ENCODE results near the gene PCDH9. TPM values are rescaled to one million over a fixed set of nuclear protein-coding genes. Genes with fewer than 3 reads are reported as not detected.
"Not testable (repeated sequence)": the region's sequence is repeated elsewhere in the genome, so short reads cannot be mapped to it uniquely, and the experiment has no call there.

The PCDH9 gene
- total RNA-seq, 2 donors from 2014 or later, result 0.95 to 1.8 TPM

DNA sequence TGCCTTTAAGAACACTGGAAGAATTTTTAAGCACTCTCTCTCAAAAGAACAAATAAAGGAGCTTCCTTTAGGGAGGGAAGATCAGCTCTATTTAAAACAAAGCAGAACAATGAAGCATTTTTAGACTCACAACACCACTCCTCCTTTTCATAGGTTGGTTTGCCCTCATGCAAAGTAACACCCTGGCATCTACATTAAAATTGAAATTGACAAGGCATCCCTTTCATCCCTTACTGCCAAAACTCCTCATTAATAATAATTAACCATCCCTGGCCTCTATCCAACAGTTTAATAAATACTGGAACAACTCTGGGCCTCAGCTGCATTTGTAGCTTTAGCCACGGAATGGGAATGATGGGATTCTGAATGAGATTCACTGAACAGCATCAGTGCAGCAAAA is 929.1 kb downstream of the PCDH9 start:
- no peaks in the 10 kb centered on the region for H3K4me1 ChIP-seq (ENCODE audit: control insufficient read depth, insufficient read depth, low read length)
- Mint-ChIP-seq H3K27me3 (ENCODE audit: insufficient read depth) (no peaks in the 10 kb centered on the region), H3K36me3 (ENCODE audit: low read depth) (peaks cover 2% of the 10 kb centered on the region), H3K9me3 (peaks cover 14% of the 10 kb centered on the region), H3K27ac (no peak overlapping the region), H3K4me3 (no peak overlapping the region), H3K4me1 (peaks cover 2% of the 10 kb centered on the region)
- no peaks in the 10 kb centered on the region for H3K27me3 ChIP-seq (ENCODE audit: control insufficient read depth, insufficient read depth, low read length, poor library complexity, severe bottlenecking)
- H3K9ac ChIP-seq (ENCODE audit: extremely low read depth, low read length, poor library complexity, severe bottlenecking), result no peak overlapping the region
- TF ChIP-seq, protein P1, sequence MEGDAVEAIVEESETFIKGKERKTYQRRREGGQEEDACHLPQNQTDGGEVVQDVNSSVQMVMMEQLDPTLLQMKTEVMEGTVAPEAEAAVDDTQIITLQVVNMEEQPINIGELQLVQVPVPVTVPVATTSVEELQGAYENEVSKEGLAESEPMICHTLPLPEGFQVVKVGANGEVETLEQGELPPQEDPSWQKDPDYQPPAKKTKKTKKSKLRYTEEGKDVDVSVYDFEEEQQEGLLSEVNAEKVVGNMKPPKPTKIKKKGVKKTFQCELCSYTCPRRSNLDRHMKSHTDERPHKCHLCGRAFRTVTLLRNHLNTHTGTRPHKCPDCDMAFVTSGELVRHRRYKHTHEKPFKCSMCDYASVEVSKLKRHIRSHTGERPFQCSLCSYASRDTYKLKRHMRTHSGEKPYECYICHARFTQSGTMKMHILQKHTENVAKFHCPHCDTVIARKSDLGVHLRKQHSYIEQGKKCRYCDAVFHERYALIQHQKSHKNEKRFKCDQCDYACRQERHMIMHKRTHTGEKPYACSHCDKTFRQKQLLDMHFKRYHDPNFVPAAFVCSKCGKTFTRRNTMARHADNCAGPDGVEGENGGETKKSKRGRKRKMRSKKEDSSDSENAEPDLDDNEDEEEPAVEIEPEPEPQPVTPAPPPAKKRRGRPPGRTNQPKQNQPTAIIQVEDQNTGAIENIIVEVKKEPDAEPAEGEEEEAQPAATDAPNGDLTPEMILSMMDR (conservative IDR thresholded peaks at IDR 0.05), result no peak
- no peak for DNase-seq
- no peak overlapping the region for H3K4me3 ChIP-seq (ENCODE audit: low read length)
- H3K36me3 ChIP-seq (ENCODE audit: control insufficient read depth, insufficient read depth, low read length), result no peaks in the 10 kb centered on the region
- WGBS, 2 experiments (ENCODE audit: insufficient coverage in 1 of 2, insufficient read length in 1 of 2), result 100% methylated on average over 1 of the region's 1 CpG; no CpG with 5 or more reads in 1 of the 2 experiments
- peaks cover 13% of the 10 kb centered on the region for H3K9me3 ChIP-seq (ENCODE audit: control insufficient read depth, low read length)
- H3K27ac ChIP-seq (ENCODE audit: low read depth, low read length), result no peak overlapping the region

DNA sequence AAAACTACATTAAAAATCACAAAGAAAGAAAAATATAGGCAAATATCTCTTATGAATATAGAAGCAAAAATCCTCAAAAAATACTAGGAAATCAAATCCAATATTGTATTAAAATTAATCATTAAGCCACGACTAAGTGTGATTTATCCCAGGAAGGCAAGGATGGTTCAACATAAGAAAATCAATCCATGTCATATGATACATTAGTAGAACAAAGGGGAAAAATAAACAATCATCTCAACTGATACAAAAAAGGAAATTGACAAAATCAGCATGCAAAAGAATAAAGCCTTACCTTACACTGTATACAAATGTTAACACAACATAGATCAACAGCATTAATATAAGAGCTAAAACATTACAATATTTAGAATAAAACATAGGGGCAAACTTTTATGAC is 933.3 kb downstream of the PCDH9 start:
- DNase-seq, result no peak
- Mint-ChIP-seq H3K36me3 (ENCODE audit: low read depth) (peaks cover 2% of the 10 kb centered on the region), H3K4me1 (no peaks in the 10 kb centered on the region), H3K27me3 (ENCODE audit: insufficient read depth) (no peaks in the 10 kb centered on the region), H3K4me3 (no peak overlapping the region), H3K27ac (no peak overlapping the region), H3K9me3 (peaks cover 14% of the 10 kb centered on the region)
- Histone ChIP-seq H3K9me3 (ENCODE audit: control insufficient read depth, low read length) (peaks cover 13% of the 10 kb centered on the region), H3K27me3 (ENCODE audit: control insufficient read depth, insufficient read depth, low read length, poor library complexity, severe bottlenecking) (no peaks in the 10 kb centered on the region), H3K4me1 (ENCODE audit: control insufficient read depth, insufficient read depth, low read length) (no peaks in the 10 kb centered on the region), H3K36me3 (ENCODE audit: control insufficient read depth, insufficient read depth, low read length) (no peaks in the 10 kb centered on the region), H3K27ac (ENCODE audit: low read depth, low read length) (no peak overlapping the region), H3K4me3 (ENCODE audit: low read length) (no peak overlapping the region), H3K9ac (ENCODE audit: extremely low read depth, low read length, poor library complexity, severe bottlenecking) (no peak overlapping the region)
- 90% methylated on average over 1 of the region's 1 CpG; no CpG with 5 or more reads in 1 of the 2 experiments for WGBS, 2 experiments (ENCODE audit: insufficient coverage in 1 of 2, insufficient read length in 1 of 2)
- TF ChIP-seq, protein P1 (conservative IDR thresholded peaks at IDR 0.05), result no peak

DNA sequence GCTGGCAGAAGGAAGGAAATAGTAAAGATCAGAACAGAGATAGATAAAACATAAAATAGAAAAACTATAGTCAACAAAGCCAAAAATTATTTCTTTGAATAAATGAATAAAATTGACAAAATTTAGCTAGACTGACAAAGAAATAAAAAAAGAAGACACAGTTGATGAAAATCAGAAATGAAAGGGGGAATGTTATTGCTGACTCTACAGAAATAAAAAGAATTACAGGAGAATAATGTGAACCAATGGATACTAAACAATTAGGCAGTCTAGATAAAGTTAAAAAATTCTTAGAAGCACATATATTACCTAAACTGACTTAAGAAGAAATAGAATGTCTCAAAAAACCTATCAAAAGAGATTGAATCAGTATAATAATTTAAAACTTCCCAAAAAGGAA is 933.8 kb downstream of the PCDH9 start:
- no peak for DNase-seq
- no peaks in the 10 kb centered on the region for H3K36me3 ChIP-seq (ENCODE audit: control insufficient read depth, insufficient read depth, low read length)
- no peak overlapping the region for H3K4me3 ChIP-seq (ENCODE audit: low read length)
- H3K4me1 Mint-ChIP-seq, result no peaks in the 10 kb centered on the region
- no peaks in the 10 kb centered on the region for H3K27me3 Mint-ChIP-seq (ENCODE audit: insufficient read depth)
- H3K9me3 Mint-ChIP-seq, result peaks cover 14% of the 10 kb centered on the region
- peaks cover 13% of the 10 kb centered on the region for H3K9me3 ChIP-seq (ENCODE audit: control insufficient read depth, low read length)
- H3K27ac Mint-ChIP-seq, result no peak overlapping the region
- no peaks in the 10 kb centered on the region for H3K27me3 ChIP-seq (ENCODE audit: control insufficient read depth, insufficient read depth, low read length, poor library complexity, severe bottlenecking)
- H3K27ac ChIP-seq (ENCODE audit: low read depth, low read length), result no peak overlapping the region
- H3K36me3 Mint-ChIP-seq (ENCODE audit: low read depth), result peaks cover 2% of the 10 kb centered on the region
- no peak overlapping the region for H3K4me3 Mint-ChIP-seq
- H3K9ac ChIP-seq (ENCODE audit: extremely low read depth, low read length, poor library complexity, severe bottlenecking), result no peak overlapping the region
- TF ChIP-seq, protein P1 (conservative IDR thresholded peaks at IDR 0.05), result no peak
- no peaks in the 10 kb centered on the region for H3K4me1 ChIP-seq (ENCODE audit: control insufficient read depth, insufficient read depth, low read length)

DNA sequence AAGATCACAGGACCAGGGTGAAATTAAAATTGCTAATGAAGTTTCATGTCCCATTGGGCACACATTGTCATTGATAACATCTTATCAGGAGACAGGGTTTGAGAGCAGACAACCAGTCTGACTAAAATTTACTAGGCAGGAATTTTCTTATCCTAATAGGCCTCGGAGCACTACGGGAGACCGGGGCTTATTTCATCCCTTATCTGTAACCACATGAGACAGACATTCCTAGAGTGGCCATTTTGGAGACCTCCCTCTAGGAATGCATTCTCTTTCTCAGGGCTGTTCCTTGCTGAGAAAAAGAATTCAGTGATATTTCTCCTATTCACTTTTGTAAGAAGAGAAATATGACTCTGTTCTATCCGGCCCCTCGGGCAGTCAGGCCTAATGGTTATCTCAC is 943.3 kb downstream of the PCDH9 start:
- not testable (repeated sequence) for H3K27me3 Mint-ChIP-seq (ENCODE audit: insufficient read depth); H3K27ac ChIP-seq (ENCODE audit: low read depth, low read length); H3K4me1 Mint-ChIP-seq; H3K27me3 ChIP-seq (ENCODE audit: control insufficient read depth, insufficient read depth, low read length, poor library complexity, severe bottlenecking); DNase-seq; H3K36me3 ChIP-seq (ENCODE audit: control insufficient read depth, insufficient read depth, low read length); H3K27ac Mint-ChIP-seq; H3K4me3 Mint-ChIP-seq; H3K36me3 Mint-ChIP-seq (ENCODE audit: low read depth); H3K4me3 ChIP-seq (ENCODE audit: low read length); H3K4me1 ChIP-seq (ENCODE audit: control insufficient read depth, insufficient read depth, low read length); H3K9ac ChIP-seq (ENCODE audit: extremely low read depth, low read length, poor library complexity, severe bottlenecking)
- peaks cover 29% of the 10 kb centered on the region for H3K9me3 Mint-ChIP-seq
- H3K9me3 ChIP-seq (ENCODE audit: control insufficient read depth, low read length), result peaks cover 41% of the 10 kb centered on the region
- 73 to 95% methylated on average over 3 to 5 of the region's 5 CpGs for WGBS, 2 experiments (ENCODE audit: insufficient coverage in 1 of 2, insufficient read length in 1 of 2)
